Fibroblast of lung (primary cell): Measurements from ENCODE around the gene AKR1A1.

ENCODE experiments used
- EZH2 ChIP-seq: IDR thresholded peaks from 2 replicates; pipeline ENCODE4 v1.5.1; 2012; ENCODE audit warnings: low read length, control low read depth, mild to moderate bottlenecking; ENCODE audit errors: missing control alignments
- TF ChIP-seq, protein P1 (sequence below), 2 donors: IDR thresholded peaks in 1 of 2; conservative IDR thresholded peaks in 1 of 2; 1 replicate in 1 of 2; 2 replicates in 1 of 2; pipeline ENCODE4 v1.5.1; 2011 to 2012; ENCODE audit warnings: low read length in 2 of 2, control low read depth in 1 of 2, inconsistent platforms in 1 of 2, low read depth in 1 of 2, mild to moderate bottlenecking in 1 of 2

DNA sequence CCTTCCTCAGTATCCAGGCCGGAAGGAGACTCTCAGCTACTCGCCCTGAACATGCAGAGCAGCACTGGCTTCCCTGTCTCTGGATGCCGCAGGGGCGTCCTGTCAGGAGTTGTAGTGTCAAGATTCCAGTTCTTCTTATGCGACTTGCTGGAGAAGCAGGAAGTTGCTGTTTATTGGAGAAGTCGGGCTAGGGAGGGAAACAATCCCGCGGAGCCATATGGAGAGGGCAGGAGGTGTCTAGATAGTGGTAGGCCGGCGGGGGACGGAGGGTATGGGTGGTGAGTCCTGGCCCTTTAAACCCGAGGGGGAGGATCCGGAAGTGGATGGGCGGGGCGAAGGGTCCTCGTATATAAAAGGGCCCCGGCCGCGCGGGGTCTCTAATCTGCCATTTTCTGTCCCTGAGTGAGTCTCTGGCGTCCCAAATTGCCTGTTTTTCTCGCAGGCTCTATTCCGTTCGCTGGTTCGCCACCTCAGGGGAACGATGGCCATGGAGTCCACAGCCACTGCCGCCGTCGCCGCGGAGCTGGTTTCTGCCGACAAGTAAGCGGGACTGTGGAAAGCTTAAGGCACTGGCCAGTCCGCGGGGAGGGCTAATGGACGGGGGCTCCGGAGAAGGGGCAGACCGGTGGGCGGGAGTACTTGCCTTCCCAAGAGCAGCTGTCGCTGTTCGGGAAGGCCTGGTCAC lies 33.2 kb downstream of the AKR1A1 start, which contains the start of gene NASP:
- TF ChIP-seq, protein P1, sequence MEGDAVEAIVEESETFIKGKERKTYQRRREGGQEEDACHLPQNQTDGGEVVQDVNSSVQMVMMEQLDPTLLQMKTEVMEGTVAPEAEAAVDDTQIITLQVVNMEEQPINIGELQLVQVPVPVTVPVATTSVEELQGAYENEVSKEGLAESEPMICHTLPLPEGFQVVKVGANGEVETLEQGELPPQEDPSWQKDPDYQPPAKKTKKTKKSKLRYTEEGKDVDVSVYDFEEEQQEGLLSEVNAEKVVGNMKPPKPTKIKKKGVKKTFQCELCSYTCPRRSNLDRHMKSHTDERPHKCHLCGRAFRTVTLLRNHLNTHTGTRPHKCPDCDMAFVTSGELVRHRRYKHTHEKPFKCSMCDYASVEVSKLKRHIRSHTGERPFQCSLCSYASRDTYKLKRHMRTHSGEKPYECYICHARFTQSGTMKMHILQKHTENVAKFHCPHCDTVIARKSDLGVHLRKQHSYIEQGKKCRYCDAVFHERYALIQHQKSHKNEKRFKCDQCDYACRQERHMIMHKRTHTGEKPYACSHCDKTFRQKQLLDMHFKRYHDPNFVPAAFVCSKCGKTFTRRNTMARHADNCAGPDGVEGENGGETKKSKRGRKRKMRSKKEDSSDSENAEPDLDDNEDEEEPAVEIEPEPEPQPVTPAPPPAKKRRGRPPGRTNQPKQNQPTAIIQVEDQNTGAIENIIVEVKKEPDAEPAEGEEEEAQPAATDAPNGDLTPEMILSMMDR (conservative IDR thresholded peaks at IDR 0.05 in 1 of 2, IDR thresholded peaks at IDR 0.05 in 1 of 2; ENCODE audit: low read depth in 1 of 2, low read length in 2 of 2) = peak; percentile 5 to 12
- TF ChIP-seq EZH2 = no peak
